Testis (tissue), 3 donors: ENCODE measurements around the gene PIGO. TPM values are rescaled to one million over a fixed set of nuclear protein-coding genes. Genes with fewer than 3 reads are reported as not detected.
A peak's percentile ranks its signal among the peaks of the same experiment; 100 is the strongest.

Source experiments
- DNase-seq: peaks from one replicate; pipeline ENCODE4 v3.0.0-alpha.2; 2019
- H3K27ac ChIP-seq, 2 donors: fragments of 200-600 bp; sonication (generic); one replicate each; pipeline ENCODE4 v1.5.1; 2019
- H3K27me3 ChIP-seq: fragments of 200-600 bp; sonication (generic); one replicate; pipeline ENCODE4 v1.5.1; 2019
- H3K36me3 ChIP-seq: fragments of 200-600 bp; sonication (generic); one replicate; pipeline ENCODE4 v1.5.1; 2017; ENCODE audit warnings: low read depth; ENCODE audit errors: missing control alignments
- H3K4me1 ChIP-seq: fragments of 200-600 bp; sonication (generic); one replicate; pipeline ENCODE4 v1.5.1; 2019
- H3K4me3 ChIP-seq, 2 donors: fragments of 200-600 bp; sonication (generic); one replicate each; pipeline ENCODE4 v1.5.1; 2017 to 2019
- H3K9me3 ChIP-seq: fragments of 200-600 bp; sonication (generic); one replicate; pipeline ENCODE4 v1.5.1; 2017
- POLR2A ChIP-seq: fragments of 450-650 bp; IDR thresholded peaks from one replicate; pipeline ENCODE4 v1.6.1; 2017; ENCODE audit warnings: antibody characterized with exemption, mild to moderate bottlenecking, moderate library complexity
- WGBS, 2 donors: methylation state at CpG; one replicate each; pipeline ENCODE4 v1.1.5; 2018; 5-methylcytosine and 5-hydroxymethylcytosine counted together
- intact Hi-C: fragments of 100-400 bp; cut with DNase I; formaldehyde crosslinking; loops from one replicate; pipeline ENCODE4 v1.15.1; 2023; ENCODE audit warnings: low total_unique reads
- polyA plus RNA-seq: library from polyadenylated mRNA; stranded (reverse); fragments of 350-450 nt; fragmentation: Illumina TruSeq; extraction: RNeasy Lipid Tissue Mini Kit (QIAGEN cat#74804); gene quantifications from one replicate; pipeline ENCODE4 v1.2.3, GENCODE V29; 2014; ENCODE audit warnings: low read depth, low replicate concordance; ENCODE audit not compliant: insufficient read depth
- total RNA-seq, 2 donors: library from RNA; depleted of rRNA; stranded (reverse); fragments of >200 nt; gene quantifications; one replicate each; pipeline ENCODE4 v1.2.3, GENCODE V29; 2016
- TF ChIP-seq, protein P1 (sequence below), 3 experiments: fragments of 450-650 bp in 2 of 3; fragments of 200-600 bp in 1 of 3; sonication (generic) in 1 of 3; IDR thresholded peaks; one replicate each; pipeline ENCODE4 v1.5.1; 2016 to 2019; ENCODE audit warnings: antibody characterized with exemption in 3 of 3, mild to moderate bottlenecking in 2 of 3, moderate library complexity in 1 of 3

PIGO gene
- total and polyA plus RNA-seq, 3 donors from 2014 or later = 27.6 to 41.4 (median 33.1) TPM

DNA sequence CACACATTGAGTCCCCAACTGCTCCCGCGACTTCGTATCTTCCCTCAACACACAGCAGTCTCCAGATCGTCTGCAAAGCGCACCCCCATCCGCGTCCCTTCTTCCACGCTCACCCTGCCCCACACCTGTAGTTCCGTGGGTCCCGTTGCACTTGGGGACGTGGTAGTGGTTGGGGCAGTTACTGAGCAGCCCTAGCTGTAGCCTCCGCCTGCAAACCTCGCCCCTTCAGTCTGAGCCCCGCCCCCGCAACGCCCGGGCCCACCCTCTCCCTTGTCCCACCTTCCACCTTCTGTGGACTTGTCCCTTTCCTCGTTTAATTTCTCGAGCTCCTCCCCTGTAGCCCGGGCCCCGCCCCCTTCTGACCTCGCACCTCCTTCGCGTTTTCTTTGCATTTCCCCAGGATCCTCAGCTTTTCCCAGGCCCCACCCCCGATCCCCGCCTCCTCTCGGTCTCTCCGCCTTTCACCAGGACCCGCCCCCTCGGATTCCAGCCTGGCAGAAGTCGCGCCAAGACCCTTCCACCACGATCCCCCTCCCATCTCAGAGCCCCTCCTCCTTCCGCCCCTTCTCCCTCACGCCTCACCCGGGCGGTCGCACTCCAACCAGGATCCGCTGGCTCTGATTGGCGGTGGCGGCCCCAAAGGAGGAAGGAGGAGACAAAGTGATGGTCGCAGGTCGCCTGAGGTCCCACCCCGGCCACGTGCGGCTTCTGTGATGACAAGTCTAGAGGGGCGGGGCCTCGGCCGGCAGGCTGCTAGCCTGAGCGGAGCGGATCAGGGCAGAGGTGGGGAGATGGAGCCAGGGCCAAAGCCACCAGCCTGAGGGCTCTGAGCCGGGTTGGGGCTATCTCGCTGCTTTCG is 19.5 kb upstream of the PIGO start, which contains the start of gene ATOSB:
ATOSB (minus strand) TSS at position 183 of the 859 bp plus-strand sequence. CDS start 7,588 bp downstream, outside the sequence.
- no peaks in the 10 kb centered on the region for H3K27me3 ChIP-seq
- WGBS, 2 donors = 0 to 1% methylated on average over 51 to 54 of the region's 54 CpGs
- peak; percentile 96 for DNase-seq
- H3K4me1 ChIP-seq = peaks cover 35% of the 10 kb centered on the region
- H3K36me3 ChIP-seq = no peaks in the 10 kb centered on the region
- H3K4me3 ChIP-seq = peak within 1 kb of the TSS; percentile 50 to 65
- no peaks in the 10 kb centered on the region for H3K9me3 ChIP-seq
- intact Hi-C loops = loop anchor here (10.0 kb wide), 2 partner anchors 359 to 439 kb away; no protein-coding TSS in a partner anchor
- peak within 1 kb of the TSS; percentile 69 to 94 for H3K27ac ChIP-seq
- TF ChIP-seq POLR2A = no peak
- TF ChIP-seq, protein P1, sequence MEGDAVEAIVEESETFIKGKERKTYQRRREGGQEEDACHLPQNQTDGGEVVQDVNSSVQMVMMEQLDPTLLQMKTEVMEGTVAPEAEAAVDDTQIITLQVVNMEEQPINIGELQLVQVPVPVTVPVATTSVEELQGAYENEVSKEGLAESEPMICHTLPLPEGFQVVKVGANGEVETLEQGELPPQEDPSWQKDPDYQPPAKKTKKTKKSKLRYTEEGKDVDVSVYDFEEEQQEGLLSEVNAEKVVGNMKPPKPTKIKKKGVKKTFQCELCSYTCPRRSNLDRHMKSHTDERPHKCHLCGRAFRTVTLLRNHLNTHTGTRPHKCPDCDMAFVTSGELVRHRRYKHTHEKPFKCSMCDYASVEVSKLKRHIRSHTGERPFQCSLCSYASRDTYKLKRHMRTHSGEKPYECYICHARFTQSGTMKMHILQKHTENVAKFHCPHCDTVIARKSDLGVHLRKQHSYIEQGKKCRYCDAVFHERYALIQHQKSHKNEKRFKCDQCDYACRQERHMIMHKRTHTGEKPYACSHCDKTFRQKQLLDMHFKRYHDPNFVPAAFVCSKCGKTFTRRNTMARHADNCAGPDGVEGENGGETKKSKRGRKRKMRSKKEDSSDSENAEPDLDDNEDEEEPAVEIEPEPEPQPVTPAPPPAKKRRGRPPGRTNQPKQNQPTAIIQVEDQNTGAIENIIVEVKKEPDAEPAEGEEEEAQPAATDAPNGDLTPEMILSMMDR (IDR thresholded peaks at IDR 0.05) = no peak

DNA sequence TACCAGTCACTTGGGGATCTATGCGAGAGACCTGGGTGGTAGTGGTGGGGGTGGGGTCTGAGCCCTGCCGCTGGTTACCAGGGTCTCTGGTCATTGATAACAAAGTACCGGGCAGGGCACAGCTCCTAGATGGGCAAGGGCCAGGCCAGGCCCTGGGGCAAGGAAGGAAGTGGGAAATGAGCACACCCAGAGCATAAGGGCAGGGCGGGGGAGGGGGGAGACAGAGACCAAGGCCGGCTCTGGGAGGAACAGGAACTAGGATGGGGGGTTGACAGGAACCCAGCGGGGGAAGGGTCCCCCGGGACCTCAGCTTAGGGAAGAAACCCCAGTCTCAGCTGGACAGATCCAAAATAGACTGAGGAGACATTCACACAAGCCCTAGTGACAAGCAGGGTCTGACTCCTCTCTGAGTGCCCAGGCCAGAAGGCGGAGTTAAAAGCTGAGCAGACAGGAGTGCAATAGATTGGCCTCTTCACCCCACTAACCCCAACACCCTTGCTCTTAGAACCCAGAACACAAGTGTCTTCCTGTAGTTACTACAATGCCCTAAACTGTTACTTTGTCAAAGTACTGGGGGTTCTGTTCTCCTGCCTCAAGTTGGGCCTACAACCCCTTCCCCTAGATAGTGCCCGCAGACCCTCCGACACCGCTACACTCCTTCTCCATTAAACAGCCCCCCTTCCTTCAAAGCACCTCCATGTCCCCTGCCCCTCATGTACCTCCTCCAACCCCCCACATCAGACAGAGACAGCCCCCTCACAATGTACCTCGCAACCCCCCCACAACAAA is 18.6 kb upstream of the PIGO start:
- DNase-seq = peak; percentile 54
- WGBS, 2 donors = 15 to 21% methylated on average over 9 to 12 of the region's 12 CpGs
- TF ChIP-seq POLR2A = no peak
- TF ChIP-seq, protein P1 (IDR thresholded peaks at IDR 0.05) = no peak

DNA sequence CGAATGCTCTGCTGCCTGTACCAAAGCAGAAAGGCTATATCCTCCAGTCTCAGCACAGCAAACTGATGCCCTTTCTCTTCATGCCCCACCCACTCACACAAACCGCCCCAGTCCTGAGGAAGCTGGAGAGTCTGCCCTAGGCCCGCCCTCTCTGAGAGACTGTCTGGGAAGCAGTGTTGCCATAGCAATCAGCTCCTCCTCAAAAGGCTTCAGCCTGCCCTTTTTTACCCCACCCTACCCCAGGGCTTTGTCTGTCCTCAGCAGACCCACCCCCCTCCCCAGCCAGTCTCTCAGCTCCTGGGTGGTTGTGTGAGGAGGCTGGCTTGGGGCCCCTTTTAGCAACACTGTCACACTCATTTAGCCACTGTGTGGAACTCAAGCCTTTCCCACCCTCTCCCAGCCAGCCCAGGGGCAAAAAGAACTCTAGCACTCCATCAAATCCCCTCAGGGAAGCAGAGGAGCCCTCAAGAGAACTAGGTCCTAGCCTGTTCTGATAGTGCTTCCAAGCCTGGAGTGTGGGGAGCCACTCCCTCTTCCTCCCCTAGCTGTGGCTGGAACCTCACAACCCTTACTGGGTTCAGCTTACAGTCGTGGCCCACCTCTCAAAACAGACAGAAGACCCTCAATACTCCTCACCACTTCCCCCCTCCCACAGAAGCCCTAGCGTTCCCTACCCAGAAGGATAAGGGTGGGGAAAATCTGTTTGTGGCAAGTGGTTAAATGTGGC is 17.9 kb upstream of the PIGO start:
- TF ChIP-seq, protein P1 (IDR thresholded peaks at IDR 0.05) = no peak
- intact Hi-C loops = loop anchor here (10.0 kb wide), 2 partner anchors 361 to 441 kb away; no protein-coding TSS in a partner anchor
- no peaks in the 10 kb centered on the region for H3K27me3 ChIP-seq
- H3K36me3 ChIP-seq = no peaks in the 10 kb centered on the region
- 14 to 28% methylated on average over 4 to 5 of the region's 5 CpGs for WGBS, 2 donors
- H3K9me3 ChIP-seq = no peaks in the 10 kb centered on the region
- H3K27ac ChIP-seq = peak overlapping the region; percentile 69 to 94
- peak overlapping the region in 1 of 2 donors; percentile 65 for H3K4me3 ChIP-seq
- peak; percentile 89 for DNase-seq
- peaks cover 41% of the 10 kb centered on the region for H3K4me1 ChIP-seq

More for the DNA sequence above, 18.6 kb upstream of the PIGO start:
- no peaks in the 10 kb centered on the region for H3K36me3 ChIP-seq
- H3K27me3 ChIP-seq = no peaks in the 10 kb centered on the region
- intact Hi-C loops = loop anchor here (10.0 kb wide), 2 partner anchors 360 to 440 kb away; no protein-coding TSS in a partner anchor
- H3K9me3 ChIP-seq = no peaks in the 10 kb centered on the region
- peaks cover 41% of the 10 kb centered on the region for H3K4me1 ChIP-seq
- peak overlapping the region; percentile 50 to 65 for H3K4me3 ChIP-seq
- H3K27ac ChIP-seq = peak overlapping the region; percentile 69 to 94

DNA sequence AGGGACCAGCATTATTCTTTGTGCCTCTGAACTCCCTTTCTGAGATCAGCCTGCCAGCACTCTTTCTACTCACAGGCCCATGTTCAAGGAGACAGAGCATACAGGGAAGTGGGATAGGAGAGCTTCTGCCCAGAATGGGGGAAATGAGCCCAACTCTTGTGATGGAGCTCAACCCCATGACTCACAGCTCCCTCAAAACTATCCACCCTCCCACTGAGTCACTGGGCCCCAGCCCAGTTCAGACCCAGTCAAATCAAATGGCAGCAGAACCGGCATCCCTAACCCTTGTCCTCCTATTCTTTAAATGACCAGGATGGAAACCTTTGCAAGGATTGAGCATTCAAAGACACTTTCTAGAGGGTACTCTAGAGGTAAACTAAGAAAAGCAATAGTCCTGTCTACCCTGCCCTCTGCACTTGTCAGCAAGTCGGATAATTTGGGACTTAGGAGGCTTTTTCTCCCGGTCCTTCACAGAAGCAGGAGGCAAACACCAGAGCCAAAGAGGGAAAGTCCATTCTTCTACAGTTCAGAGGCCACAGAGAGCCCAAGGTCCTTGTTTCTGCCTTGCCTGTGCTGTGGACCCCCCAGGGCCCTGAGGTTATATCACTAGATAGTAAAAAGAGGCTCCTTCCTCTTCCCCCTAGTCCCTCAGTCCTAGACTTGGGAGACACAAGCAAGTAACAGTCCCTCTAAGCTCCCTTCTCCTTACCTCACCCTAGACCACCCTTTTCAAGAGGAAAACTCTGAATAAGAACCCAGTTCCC is 16.0 kb upstream of the PIGO start:
- DNase-seq = peak; percentile 15
- Histone ChIP-seq H3K4me1 (peaks cover 41% of the 10 kb centered on the region), H3K4me3 (no peak overlapping the region), H3K27ac (peak overlapping the region; percentile 67 to 82), H3K36me3 (no peaks in the 10 kb centered on the region), H3K27me3 (no peaks in the 10 kb centered on the region), H3K9me3 (no peaks in the 10 kb centered on the region)
- 73 to 74% methylated on average over 3 of the region's 3 CpGs for WGBS, 2 donors
- intact Hi-C loops = loop anchor here (10.0 kb wide), 2 partner anchors 362 to 442 kb away; no protein-coding TSS in a partner anchor
- TF ChIP-seq POLR2A = no peak
- TF ChIP-seq, protein P1 (IDR thresholded peaks at IDR 0.05) = no peak
